BE2C (cell line): Measurements from ENCODE around the gene ZNF462.
A peak's percentile ranks its signal among the peaks of the same experiment; 100 is the strongest.

Experiments used
- DNase-seq: peaks from one replicate; pipeline ENCODE4 v3.0.0-alpha.2; 2020
- H3K27me3 ChIP-seq: fragments of 250-450 bp; sonication (Bioruptor Pico); 2 replicates; pipeline ENCODE4 v1.5.1; 2020; ENCODE audit warnings: mild to moderate bottlenecking
- H3K36me3 ChIP-seq: fragments of 250-450 bp; sonication (Bioruptor Pico); 2 replicates; pipeline ENCODE4 v1.5.1; 2020; ENCODE audit warnings: mild to moderate bottlenecking
- H3K4me1 ChIP-seq: fragments of 250-450 bp; sonication (Bioruptor Pico); 2 replicates; pipeline ENCODE4 v1.5.1; 2020
- H3K4me3 ChIP-seq: 2 replicates; pipeline ENCODE4 v1.5.1; 2011; ENCODE audit warnings: low read depth, low read length
- H3K9me3 ChIP-seq: fragments of 250-450 bp; sonication (Bioruptor Pico); 2 replicates; pipeline ENCODE4 v1.5.1; 2020
- TF ChIP-seq, protein P1 (sequence below): IDR thresholded peaks from 2 replicates; pipeline ENCODE4 v1.5.1; 2012; ENCODE audit warnings: mild to moderate bottlenecking, low read depth, low read length

Gene ZNF462

DNA sequence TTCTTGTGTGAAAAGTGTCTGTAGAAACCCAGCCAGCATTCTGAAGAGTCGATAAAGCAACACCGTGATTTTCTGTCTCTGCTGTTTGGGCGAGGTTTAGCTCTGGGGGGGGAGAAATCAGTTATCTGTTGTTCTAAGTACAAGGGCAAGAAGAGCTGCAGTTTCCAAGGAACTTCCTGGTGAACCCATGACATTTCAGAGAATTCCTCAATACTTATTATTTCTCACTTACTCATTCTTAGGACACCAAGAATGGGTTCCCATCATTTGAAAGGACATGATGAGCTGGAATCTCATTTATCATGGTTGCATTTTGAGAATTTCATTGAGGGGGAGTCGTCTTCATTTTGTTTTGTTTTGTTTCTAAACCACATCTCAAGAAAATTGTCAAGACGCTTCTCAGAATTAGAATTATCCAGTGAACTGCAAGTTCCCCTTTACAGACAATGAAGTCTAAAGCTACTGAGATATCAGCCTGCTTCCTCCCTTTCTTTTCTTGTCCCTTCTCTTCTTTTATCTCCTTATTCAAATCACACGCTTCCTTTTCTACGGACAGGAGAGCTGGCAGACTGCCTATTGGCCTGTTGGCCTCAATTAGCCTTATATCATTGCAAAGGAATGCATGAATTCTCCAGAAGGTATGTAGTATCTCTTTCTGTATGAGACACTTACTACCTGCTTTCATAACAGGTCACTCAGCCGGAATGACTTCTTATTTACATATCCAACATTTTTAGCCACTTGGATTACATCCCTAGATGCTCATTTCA is 53.7 kb downstream of the ZNF462 start:
- Histone ChIP-seq H3K4me1 (peaks cover 25% of the 10 kb centered on the region), H3K27me3 (no peaks in the 10 kb centered on the region), H3K9me3 (no peaks in the 10 kb centered on the region), H3K36me3 (peaks cover 4% of the 10 kb centered on the region; the same call in 1 of the 2 replicates), H3K4me3 (no peak overlapping the region)
- no peak for DNase-seq
- TF ChIP-seq, protein P1, sequence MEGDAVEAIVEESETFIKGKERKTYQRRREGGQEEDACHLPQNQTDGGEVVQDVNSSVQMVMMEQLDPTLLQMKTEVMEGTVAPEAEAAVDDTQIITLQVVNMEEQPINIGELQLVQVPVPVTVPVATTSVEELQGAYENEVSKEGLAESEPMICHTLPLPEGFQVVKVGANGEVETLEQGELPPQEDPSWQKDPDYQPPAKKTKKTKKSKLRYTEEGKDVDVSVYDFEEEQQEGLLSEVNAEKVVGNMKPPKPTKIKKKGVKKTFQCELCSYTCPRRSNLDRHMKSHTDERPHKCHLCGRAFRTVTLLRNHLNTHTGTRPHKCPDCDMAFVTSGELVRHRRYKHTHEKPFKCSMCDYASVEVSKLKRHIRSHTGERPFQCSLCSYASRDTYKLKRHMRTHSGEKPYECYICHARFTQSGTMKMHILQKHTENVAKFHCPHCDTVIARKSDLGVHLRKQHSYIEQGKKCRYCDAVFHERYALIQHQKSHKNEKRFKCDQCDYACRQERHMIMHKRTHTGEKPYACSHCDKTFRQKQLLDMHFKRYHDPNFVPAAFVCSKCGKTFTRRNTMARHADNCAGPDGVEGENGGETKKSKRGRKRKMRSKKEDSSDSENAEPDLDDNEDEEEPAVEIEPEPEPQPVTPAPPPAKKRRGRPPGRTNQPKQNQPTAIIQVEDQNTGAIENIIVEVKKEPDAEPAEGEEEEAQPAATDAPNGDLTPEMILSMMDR: no peak

DNA sequence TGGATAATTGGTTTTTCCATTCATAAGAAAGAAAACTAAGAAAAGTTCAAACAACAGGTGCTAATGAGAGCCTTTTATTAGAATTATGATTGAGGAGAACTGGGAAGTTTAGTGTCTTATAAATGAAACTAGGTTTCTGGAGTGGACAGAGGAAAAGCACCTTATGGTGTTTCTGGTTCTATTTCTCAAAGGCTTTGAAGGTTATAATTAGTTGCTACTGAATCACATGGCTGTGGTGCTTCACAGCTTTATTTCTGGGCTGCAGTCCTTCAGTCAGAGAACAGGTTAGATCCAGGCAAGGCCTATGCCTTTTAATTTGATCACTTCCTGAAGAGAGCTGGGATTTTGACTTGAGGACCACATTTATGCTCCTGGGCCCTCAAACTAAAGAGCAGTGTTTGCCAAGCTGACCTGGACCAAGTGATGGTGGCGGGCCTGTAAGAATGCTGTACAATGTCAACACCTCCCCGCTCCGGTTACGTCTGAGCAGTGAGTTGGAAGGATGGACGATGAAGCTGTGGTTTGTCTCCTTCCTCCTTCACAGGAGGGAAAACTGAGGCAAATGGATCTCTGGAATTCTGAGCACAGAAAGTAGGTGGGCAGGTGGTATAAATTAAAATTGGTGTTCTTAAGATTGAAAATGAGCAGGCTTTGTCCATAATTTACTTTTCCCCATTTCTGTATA is 56.0 kb downstream of the ZNF462 start:
- Histone ChIP-seq H3K4me3 (no peak overlapping the region), H3K9me3 (no peaks in the 10 kb centered on the region), H3K36me3 (peaks cover 17% of the 10 kb centered on the region), H3K27me3 (no peaks in the 10 kb centered on the region), H3K4me1 (peaks cover 33% of the 10 kb centered on the region)
- TF ChIP-seq, protein P1: no peak
- no peak for DNase-seq

DNA sequence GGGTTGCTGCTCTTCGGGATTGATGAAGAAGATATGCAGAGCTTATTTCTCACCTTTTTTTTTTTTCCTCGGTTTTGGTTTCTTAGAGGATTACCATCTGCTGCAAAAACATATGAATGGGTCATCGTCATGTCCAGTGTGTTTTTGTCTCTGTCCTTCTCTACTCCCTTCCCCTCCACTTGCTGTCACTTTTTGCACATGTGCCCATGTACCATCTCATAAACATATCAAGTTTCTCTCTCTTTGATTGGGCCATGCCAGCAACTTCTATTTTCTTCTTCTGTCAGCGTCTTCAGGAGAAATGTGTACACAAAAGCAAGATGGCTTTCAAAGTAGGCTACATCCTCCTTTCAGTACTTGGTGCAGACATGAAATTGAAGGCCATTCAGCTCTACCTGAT is 57.1 kb downstream of the ZNF462 start:
- Histone ChIP-seq H3K4me1 (peaks cover 33% of the 10 kb centered on the region), H3K4me3 (no peak overlapping the region), H3K27me3 (no peaks in the 10 kb centered on the region), H3K36me3 (peaks cover 28% of the 10 kb centered on the region), H3K9me3 (no peaks in the 10 kb centered on the region)
- TF ChIP-seq, protein P1: no peak
- no peak for DNase-seq

DNA sequence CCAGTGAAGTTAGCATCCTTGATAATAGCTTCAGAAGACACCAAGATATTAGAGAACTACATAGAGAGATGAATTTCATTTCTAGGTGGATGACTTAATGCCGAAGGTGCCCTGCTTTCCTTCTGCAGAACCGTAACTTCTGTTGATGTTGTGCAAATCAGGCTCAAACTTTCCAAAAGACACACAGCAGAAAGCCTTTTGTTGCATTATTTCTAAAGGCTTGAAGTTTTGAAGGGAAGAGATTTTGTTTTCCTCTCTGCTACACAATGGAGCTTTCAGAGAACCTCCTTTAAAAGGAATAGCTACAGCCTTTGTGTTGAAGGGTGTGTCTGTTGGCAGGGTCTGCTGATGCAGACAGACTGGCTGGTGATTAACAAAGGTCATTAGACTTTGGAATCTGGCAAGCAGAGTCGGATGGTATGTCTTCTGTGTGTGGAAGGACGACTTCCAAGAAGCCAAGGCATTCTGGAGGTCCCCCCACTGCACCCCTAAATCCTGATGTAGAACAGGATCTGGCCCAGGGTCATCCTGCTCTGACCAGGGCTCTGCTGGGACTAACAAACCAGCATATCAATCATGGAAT is 57.8 kb downstream of the ZNF462 start:
- H3K4me1 ChIP-seq: peaks cover 28% of the 10 kb centered on the region
- no peaks in the 10 kb centered on the region for H3K9me3 ChIP-seq
- H3K4me3 ChIP-seq: peak overlapping the region; percentile 38
- peaks cover 35% of the 10 kb centered on the region for H3K36me3 ChIP-seq
- TF ChIP-seq, protein P1: no peak
- no peaks in the 10 kb centered on the region for H3K27me3 ChIP-seq
- DNase-seq: no peak

DNA sequence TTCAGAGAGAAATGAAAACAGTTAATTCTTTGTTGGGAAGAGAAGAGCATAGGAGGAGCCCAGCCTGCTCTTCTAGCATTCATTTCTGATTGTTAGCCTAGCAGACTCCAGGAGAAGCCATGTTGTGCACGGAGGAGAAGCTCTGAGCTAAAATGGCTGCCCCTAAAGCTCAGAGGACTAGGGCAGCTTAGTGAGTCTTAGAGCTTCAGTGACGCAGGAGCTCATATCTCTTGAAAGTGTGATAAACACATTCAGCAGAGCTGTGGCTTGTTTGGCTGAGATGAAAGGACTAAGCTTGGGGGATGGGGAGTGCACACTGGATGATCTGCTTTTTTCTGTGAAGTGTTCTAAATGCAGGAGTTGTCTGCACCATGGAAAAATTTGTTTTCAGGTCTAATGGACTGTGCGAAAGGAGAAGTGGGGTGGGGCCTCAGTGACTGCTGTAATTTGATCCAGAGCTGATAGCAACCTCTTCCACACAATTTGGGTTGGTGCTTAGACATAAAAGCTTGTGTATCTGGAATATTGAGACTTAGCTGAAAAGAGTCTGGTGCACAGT is 58.5 kb downstream of the ZNF462 start:
- Histone ChIP-seq H3K4me3 (peak overlapping the region; percentile 38), H3K27me3 (no peaks in the 10 kb centered on the region), H3K9me3 (no peaks in the 10 kb centered on the region), H3K36me3 (peaks cover 41% of the 10 kb centered on the region), H3K4me1 (peaks cover 26% of the 10 kb centered on the region)
- DNase-seq: peak; percentile 51
- TF ChIP-seq, protein P1: no peak

DNA sequence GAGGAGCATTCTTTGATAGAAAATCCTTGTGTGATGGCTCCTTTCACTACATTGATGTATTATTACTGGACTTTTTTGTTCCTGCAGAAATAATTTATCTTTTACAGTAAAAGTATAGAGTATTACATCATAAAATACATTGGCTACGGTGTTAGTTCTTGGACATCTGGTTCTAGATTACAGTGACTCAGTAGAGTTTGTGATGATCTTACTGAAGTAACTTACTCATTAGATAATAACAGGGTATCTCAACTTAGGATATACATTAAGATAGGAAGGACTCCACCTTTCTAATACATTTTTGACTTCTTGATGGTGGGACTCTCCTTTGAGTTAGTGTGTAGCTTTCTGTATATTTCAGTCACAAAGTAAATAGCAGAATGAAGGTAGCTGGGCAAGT is 59.1 kb downstream of the ZNF462 start:
- TF ChIP-seq, protein P1: no peak
- Histone ChIP-seq H3K9me3 (no peaks in the 10 kb centered on the region), H3K4me3 (no peak overlapping the region), H3K4me1 (peaks cover 24% of the 10 kb centered on the region), H3K27me3 (no peaks in the 10 kb centered on the region), H3K36me3 (peaks cover 46% of the 10 kb centered on the region)
- no peak for DNase-seq
